GM18858 (cell line): ENCODE measurements around the gene FER1L5.

Experiments
- ATAC-seq: cut with Tn5 transposase; IDR thresholded peaks from one replicate; pipeline ENCODE4 v1.9.1; 2021; ENCODE audit not compliant: unreplicated experiment

Gene FER1L5

DNA sequence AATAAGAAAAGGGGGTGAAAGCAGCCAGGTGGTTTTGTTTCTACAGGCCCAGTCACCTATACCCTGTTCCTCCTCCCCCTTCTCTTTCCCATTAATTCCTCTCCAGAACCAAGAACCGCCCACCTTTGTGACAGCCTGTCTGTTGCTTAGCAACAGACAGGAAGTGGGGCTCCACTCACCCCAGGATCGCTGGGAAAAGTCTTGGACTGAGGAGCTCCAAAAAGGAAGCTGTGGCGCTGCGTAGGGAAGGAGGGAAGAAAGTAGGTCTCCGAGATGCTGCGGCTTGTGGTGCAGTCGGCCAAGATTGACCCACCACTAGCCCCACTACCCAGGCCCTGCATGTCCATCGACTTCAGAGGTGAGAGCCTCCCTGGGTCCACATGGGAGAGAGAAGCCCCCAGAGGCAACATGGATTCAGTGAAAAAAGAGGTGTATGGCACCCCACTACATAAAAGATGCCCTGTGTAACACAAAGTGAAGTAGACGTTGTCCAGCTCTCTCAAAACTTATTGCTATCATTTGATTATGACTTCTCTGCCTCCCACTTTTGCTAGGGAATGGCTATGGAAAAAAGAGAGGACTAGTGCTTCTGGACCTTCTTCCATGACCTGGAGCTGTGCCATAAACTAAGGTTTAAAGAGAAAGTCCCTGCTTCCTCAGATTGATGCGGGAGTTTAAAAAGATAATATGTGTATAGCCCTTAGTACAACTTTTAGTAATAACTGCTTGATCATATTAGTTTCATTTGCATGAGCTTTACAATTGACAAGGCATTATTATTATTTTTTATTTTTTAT is at the start of gene FER1L5:
TSS of gene FER1L5 (plus strand) at position 201 of the 797 bp plus-strand sequence. CDS start at position 274, 73 bp downstream.
- no peak for ATAC-seq

GRCh38 chr2:96594282-96594681 is 48.3 kb upstream of the FER1L5 start:
- ATAC-seq, result no peak

DNA sequence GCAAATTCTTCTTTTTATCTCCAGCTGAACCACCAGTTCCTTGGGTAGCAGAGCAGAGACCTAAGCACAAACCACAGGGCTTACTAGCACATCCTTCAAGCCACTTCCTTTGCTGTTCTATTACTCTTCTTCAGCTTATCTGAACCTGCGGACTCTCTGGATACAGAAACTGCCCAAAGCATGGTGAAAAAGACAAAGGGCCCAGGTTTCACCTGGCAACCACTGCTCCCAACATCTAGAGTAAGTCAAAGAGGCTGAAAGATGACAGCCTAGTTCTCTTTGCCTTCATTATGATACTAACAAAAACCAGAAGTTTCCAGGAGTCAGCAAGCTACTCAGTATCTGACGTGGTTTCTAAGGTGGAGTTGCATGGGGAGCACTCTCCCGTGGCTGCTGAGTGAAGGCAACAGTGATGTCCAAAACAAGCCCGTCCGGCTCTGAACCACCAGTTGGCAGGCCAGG is 47.8 kb upstream of the FER1L5 start:
- no peak for ATAC-seq

GRCh38 chr2:96596596-96596995 is 46.0 kb upstream of the FER1L5 start:
- no peak for ATAC-seq

DNA sequence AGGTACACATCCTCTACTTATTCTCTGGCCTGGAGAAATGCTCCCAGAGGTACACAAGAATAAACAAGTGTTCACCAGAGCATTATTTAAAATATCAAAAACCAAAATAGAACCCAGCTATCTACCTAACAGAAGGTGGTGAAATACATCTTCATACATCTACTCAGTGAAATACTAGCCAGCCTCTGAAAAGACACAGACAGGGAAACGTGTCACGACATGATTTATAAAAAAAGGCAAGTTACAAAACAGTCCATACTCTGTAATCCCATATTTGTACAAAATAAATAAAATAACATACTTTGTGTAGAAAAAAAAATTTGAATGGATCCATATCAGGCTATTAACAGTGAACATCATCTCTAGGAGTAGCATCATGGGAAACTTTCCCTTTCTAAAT is 42.6 kb upstream of the FER1L5 start:
- ATAC-seq, result no peak

- no peak for ATAC-seq
These were observed 40.9 kb upstream of the FER1L5 start for GRCh38 chr2:96601382-96602292.

- ATAC-seq, result no peak
These were observed 40.2 kb upstream of the FER1L5 start for GRCh38 chr2:96602330-96602823.

GRCh38 chr2:96604104-96604503 is 38.5 kb upstream of the FER1L5 start:
- no peak for ATAC-seq

GRCh38 chr2:96608469-96609455 is 33.8 kb upstream of the FER1L5 start:
- no peak for ATAC-seq

GRCh38 chr2:96616128-96616527 is 26.4 kb upstream of the FER1L5 start:
- no peak for ATAC-seq

- no peak for ATAC-seq
These were observed 26.0 kb upstream of the FER1L5 start for GRCh38 chr2:96616535-96616934.

- ATAC-seq, result no peak
These were observed 25.6 kb upstream of the FER1L5 start for GRCh38 chr2:96617012-96617411.

- ATAC-seq, result no peak
These were observed 23.8 kb upstream of the FER1L5 start for GRCh38 chr2:96618596-96619283.

DNA sequence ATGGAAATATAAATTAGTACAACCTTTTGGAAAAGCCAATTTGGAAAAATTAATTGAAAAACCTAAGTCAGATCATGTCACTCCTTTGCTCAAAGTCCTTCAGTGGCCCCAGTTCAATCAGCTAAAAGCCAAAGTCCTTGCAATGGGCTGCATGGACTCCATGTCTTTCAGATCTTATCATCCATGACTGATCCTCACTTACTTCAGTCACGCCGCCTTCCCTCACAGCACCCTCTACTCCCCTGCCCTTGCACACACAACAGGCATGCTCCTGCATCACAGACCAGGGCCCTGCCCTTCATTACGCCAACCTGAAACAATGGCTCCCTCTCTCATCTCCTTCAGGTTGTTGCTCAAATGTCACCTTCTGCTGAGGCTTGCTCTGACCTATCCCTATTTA is 20.0 kb upstream of the FER1L5 start:
- ATAC-seq, result no peak

DNA sequence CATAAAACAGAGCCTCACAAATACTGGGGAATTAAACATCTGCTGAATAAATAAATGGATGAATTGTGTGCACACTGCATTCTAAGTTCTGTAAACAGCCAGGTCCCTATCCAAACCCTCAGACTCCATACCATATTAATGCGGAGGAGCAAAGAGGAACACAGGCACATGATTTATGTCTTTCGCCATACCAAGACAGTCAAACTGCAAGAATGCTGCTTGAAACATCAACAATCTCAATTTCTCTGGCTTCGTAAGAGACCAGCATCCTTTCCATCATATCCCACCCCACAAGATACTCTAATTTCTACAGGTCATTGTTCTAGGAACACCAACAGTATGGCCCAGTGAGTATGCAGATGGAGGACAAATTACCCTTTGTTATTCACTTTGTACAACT is 19.4 kb upstream of the FER1L5 start:
- ATAC-seq, result no peak

GRCh38 chr2:96625571-96626552 is 16.7 kb upstream of the FER1L5 start:
- no peak for ATAC-seq

GRCh38 chr2:96626553-96626942 is 16.0 kb upstream of the FER1L5 start:
- ATAC-seq, result no peak

DNA sequence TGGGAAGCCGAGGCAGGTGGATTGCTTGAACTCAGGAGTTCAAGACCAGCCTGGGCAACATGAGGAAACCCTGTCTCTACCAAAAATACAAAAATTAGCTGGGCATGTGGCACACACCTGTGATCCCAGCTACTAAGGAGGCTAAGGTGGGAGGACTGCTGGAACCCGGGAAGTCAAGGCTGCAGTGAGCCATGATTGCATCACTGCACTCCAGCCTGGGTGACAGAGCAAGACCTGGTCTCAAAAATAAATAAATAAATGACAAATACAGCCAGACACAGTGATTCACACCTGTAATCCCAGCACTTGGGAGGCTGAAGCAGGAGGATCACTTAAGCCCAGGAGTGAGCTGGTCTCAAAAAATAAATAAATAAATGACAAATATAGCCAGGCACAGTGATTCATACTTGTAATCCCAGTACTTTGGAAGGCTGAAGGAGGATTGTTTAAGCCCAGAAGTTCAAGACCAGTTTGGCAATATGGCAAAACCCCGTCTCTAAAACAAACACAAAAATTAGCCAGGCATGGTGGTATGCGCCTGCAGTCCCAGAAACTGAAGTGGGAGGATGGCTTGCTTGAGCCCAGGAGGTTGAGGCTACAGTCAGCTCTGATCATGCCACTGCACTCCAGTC is 10.6 kb upstream of the FER1L5 start:
- ATAC-seq, result no peak
